ENCODE data around the gene MAOA. TPM values are rescaled to one million over a fixed set of nuclear protein-coding genes. Genes with fewer than 3 reads are reported as not detected.

Gene MAOA
- polyA plus RNA-seq, 1 experiment: 0.10 TPM

- Histone ChIP-seq H3K4me3 (ENCODE audit: low read depth, low read length) (no peak overlapping the region), H3K27me3 (ENCODE audit: control insufficient read depth, insufficient read depth, low read length) (no peaks in the 10 kb centered on the region), H3K36me3 (ENCODE audit: control insufficient read depth, insufficient read depth, low read length) (no peaks in the 10 kb centered on the region)
- POLR2A ChIA-PET: no interaction called here
- CTCF ChIA-PET: no interaction called here
- no peak for TF ChIP-seq CTCF (IDR thresholded peaks at IDR 0.05; ENCODE audit: insufficient read depth, low read depth, low read length)
- no peak for DNase-seq (ENCODE audit: low read depth)
Observed at GRCh38 chrX:43676971-43677572, 21.0 kb downstream of the MAOA start.

- ChIA-PET CTCF (no interaction called here), POLR2A (no interaction called here)
- Histone ChIP-seq H3K4me3 (ENCODE audit: low read depth, low read length) (no peak overlapping the region), H3K27me3 (ENCODE audit: control insufficient read depth, insufficient read depth, low read length) (no peaks in the 10 kb centered on the region), H3K36me3 (ENCODE audit: control insufficient read depth, insufficient read depth, low read length) (no peaks in the 10 kb centered on the region)
- no peak for TF ChIP-seq CTCF (IDR thresholded peaks at IDR 0.05; ENCODE audit: insufficient read depth, low read depth, low read length)
- DNase-seq (ENCODE audit: low read depth): no peak
Observed at GRCh38 chrX:43677993-43678392, 21.9 kb downstream of the MAOA start.

- Histone ChIP-seq H3K36me3 (ENCODE audit: control insufficient read depth, insufficient read depth, low read length) (no peaks in the 10 kb centered on the region), H3K4me3 (ENCODE audit: low read depth, low read length) (no peak overlapping the region), H3K27me3 (ENCODE audit: control insufficient read depth, insufficient read depth, low read length) (no peaks in the 10 kb centered on the region)
- TF ChIP-seq CTCF (IDR thresholded peaks at IDR 0.05; ENCODE audit: insufficient read depth, low read depth, low read length): no peak
- ChIA-PET CTCF (no interaction called here), POLR2A (no interaction called here)
- no peak for DNase-seq (ENCODE audit: low read depth)
Observed at GRCh38 chrX:43679058-43679457, 23.0 kb downstream of the MAOA start.

- ChIA-PET POLR2A (no interaction called here), CTCF (no interaction called here)
- Histone ChIP-seq H3K27me3 (ENCODE audit: control insufficient read depth, insufficient read depth, low read length) (no peaks in the 10 kb centered on the region), H3K36me3 (ENCODE audit: control insufficient read depth, insufficient read depth, low read length) (no peaks in the 10 kb centered on the region), H3K4me3 (ENCODE audit: low read depth, low read length) (no peak overlapping the region)
- TF ChIP-seq CTCF (IDR thresholded peaks at IDR 0.05; ENCODE audit: insufficient read depth, low read depth, low read length): no peak
- no peak for DNase-seq (ENCODE audit: low read depth)
Observed at GRCh38 chrX:43679778-43680177, 23.7 kb downstream of the MAOA start.

- ChIA-PET CTCF (no interaction called here), POLR2A (no interaction called here)
- no peak for DNase-seq (ENCODE audit: low read depth)
- Histone ChIP-seq H3K36me3 (ENCODE audit: control insufficient read depth, insufficient read depth, low read length) (no peaks in the 10 kb centered on the region), H3K4me3 (ENCODE audit: low read depth, low read length) (no peak overlapping the region), H3K27me3 (ENCODE audit: control insufficient read depth, insufficient read depth, low read length) (no peaks in the 10 kb centered on the region)
- TF ChIP-seq CTCF (IDR thresholded peaks at IDR 0.05; ENCODE audit: insufficient read depth, low read depth, low read length): no peak
Observed at GRCh38 chrX:43682726-43683125, 26.6 kb downstream of the MAOA start.

Data from BJ (cell line).